H1 (cell line): ENCODE measurements around the gene ALG14. TPM values are rescaled to one million over a fixed set of nuclear protein-coding genes. Genes with fewer than 3 reads are reported as not detected.

ENCODE experiments used
- HDAC6 ChIP-seq: IDR thresholded peaks from one replicate; pipeline ENCODE4 v1.7.1; 2012; ENCODE audit warnings: low read depth, mild to moderate bottlenecking, inconsistent platforms, low read length, moderate library complexity
- polyA plus RNA-seq, 7 experiments: library from polyadenylated mRNA; depleted of rRNA in 3 of 7; stranded (reverse) in 5 of 7; unstranded in 2 of 7; fragments of >200 nt in 5 of 7; fragments of 200-250 nt in 2 of 7; gene quantifications; 1 replicate in 5 of 7; 2 replicates in 1 of 7; 4 replicates in 1 of 7; pipeline versions ENCODE4 v1.2.1 to v1.2.3, GENCODE V29; 2011 to 2013; ENCODE audit warnings: missing spikeins in 2 of 7, mixed read lengths in 2 of 7
- total RNA-seq: library from RNA; stranded (reverse); fragmentation: NEBNext Ultra II Directional; extraction: Animal tissue kit (Norgen Biotek cat#: 25700); gene quantifications from 2 replicates; pipeline ENCODE4 v1.2.1, GENCODE V29; 2021

ALG14 gene
- total and polyA plus RNA-seq, 2 of the 8 experiments (the other 6 are each of a cell fraction or from before 2014, with no cell fraction given): 0.95 to 1.3 TPM

DNA sequence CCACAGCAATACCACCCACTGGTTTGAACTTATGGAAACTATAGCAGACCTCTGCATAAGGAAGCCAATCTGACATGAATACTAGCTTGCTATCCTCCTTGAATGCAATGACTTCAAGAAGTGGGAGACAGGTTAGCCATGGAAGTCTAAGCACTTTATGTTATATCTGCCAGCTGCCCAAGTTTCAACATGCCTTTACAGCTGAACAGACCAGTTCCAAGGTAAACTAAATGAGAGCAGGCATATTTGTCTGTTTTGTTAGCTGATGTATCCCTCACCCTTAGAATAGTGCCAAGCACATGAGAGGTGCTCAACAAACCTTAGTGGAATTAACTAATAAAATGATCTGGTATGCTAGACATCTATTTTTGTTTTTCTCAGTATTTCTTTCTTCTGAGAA is 65.1 kb downstream of the ALG14 start (continued):
- no peak for TF ChIP-seq HDAC6
